Measurements from ENCODE around the gene IFI44. TPM values are rescaled to one million over a fixed set of nuclear protein-coding genes. Genes with fewer than 3 reads are reported as not detected.

Gene IFI44, protein sequence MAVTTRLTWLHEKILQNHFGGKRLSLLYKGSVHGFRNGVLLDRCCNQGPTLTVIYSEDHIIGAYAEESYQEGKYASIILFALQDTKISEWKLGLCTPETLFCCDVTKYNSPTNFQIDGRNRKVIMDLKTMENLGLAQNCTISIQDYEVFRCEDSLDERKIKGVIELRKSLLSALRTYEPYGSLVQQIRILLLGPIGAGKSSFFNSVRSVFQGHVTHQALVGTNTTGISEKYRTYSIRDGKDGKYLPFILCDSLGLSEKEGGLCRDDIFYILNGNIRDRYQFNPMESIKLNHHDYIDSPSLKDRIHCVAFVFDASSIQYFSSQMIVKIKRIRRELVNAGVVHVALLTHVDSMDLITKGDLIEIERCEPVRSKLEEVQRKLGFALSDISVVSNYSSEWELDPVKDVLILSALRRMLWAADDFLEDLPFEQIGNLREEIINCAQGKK
- 19.2 and 23.8 TPM in 2 replicates for total RNA-seq

DNA sequence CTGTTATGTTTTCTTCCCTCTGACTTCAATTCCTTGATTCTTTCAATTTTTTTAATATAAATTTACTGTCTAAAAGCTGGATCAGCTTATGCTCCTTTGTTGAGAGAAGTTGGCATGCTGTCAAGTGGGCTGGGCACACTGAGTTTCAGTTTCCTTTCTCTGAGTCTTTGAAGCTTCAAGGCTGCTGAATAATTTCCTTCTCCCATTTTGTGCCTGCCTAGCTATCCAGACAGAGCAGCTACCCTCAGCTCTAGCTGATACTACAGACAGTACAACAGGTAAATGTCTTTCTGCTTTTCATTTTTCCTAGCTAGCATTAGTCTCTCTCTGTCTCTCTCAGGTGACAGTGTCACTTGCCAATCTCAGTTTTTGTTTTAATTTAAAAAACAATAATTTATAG, at the start of gene IFI44:
IFI44 (plus strand) TSS at position 204 of the 400 bp plus-strand sequence. CDS start 365 bp downstream, outside the sequence.

DNA sequence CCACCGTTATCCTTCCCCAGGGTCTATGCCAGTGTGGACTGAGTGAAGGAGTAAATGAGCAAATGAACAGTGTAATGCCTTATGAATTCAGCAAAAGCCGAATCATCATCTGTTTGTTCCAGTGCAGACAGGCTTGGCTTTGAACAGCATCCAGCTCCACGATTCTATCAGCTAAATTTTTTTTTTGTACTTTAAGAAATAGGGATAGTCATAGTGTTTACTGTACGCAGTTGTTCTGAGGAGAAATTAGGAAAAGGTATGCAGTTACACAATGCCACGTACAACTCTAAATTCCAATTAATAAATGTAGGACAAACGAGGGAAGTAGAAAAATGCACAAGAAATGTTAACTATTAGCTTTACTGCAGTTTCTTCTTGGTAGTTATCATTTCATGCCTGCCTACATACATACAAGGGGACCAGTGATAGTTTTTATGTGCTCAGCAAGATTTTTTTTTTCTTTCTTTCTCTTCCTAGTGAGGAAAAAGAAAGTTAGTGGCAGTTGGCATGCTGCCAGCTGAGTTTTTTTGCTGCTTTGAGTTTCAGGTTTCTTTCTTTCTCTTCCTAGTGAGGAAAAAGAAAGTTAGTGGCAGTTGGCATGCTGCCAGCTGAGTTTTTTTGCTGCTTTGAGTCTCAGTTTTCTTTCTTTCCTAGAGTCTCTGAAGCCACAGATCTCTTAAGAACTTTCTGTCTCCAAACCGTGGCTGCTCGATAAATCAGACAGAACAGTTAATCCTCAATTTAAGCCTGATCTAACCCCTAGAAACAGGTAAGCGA, 29.6 kb upstream of the IFI44 start, which contains the start of gene IFI44L:
IFI44L (plus strand) TSS at position 646 of the 777 bp plus-strand sequence. CDS start 7,468 bp downstream, outside the sequence.

Other genes starting within 250 kb of the IFI44 start
- 12.7 and 16.9 TPM in 2 replicates for gene PTGFR, start 158.9 kb upstream of the IFI44 start, total RNA-seq
- 9.2 and 22.8 TPM in 2 replicates for gene IFI44L, start 29.4 kb upstream of the IFI44 start, total RNA-seq

All from regular cardiac myocyte (primary cell).